A549 (cell line): ENCODE measurements around the gene DDX18. TPM values are rescaled to one million over a fixed set of nuclear protein-coding genes. Genes with fewer than 3 reads are reported as not detected.

Experiments
- ATAC-seq, 2 experiments: fragments of 200-7000 bp in 1 of 2; fragments of >200 bp in 1 of 2; cut with Nextera tagmentation in 1 of 2; cut with Tn5 transposase in 1 of 2; 3 replicates each; pipeline versions ENCODE4 v1.8.0 to v1.9.1; 2018 to 2020; ENCODE audit warnings: mild to moderate bottlenecking in 1 of 2, moderate library complexity in 1 of 2
- CTCF ChIA-PET: fragments of 300-600 bp; sonication (Branson Sonifier 250); formaldehyde crosslinking; extraction: SDS; loops from one replicate; lab custom pipeline; 2021; ENCODE audit warnings: antibody characterized with exemption, inconsistent platforms; lab: Yijun Ruan, JAX
- POLR2A ChIA-PET: fragments of 350-600 bp; formaldehyde crosslinking; extraction: SDS; loops from one replicate; lab custom pipeline; 2021; ENCODE audit warnings: antibody characterized with exemption, inconsistent platforms; lab: Yijun Ruan, JAX
- DNase-seq, 2 experiments: peaks; one replicate each; pipeline versions ENCODE4 v3.0.0 to v3.0.0-alpha.2; 2011 to 2016; ENCODE audit warnings: low read depth in 1 of 2, low spot score in 1 of 2
- FAIRE-seq: peaks from 2 replicates; lab custom pipeline; 2011; peaks lifted over from hg19 to GRCh38; lab: Jason Lieb, UNC
- H3K27ac ChIP-seq, 2 experiments: fragments of >200 bp; sonication (Bioruptor Twin); formaldehyde crosslinking; 3 replicates each; pipeline ENCODE4 v1.5.1; 2016 to 2017
- H3K4me1 ChIP-seq: fragments of >200 bp; sonication (Bioruptor Twin); formaldehyde crosslinking; 3 replicates; pipeline ENCODE4 v1.6.1; 2016
- H3K4me2 ChIP-seq: fragments of >200 bp; sonication (Bioruptor Twin); formaldehyde crosslinking; 3 replicates; pipeline ENCODE4 v1.6.1; 2016
- H3K4me3 ChIP-seq: fragments of >200 bp; sonication (Bioruptor Twin); formaldehyde crosslinking; 3 replicates; pipeline ENCODE4 v1.5.1; 2016
- H3K9me3 ChIP-seq: fragments of >200 bp; sonication (Bioruptor Twin); formaldehyde crosslinking; 3 replicates; pipeline ENCODE4 v1.6.1; 2016
- CEBPB ChIP-seq, 2 experiments: fragments of >200 bp in 1 of 2; sonication (Bioruptor Twin) in 1 of 2; formaldehyde crosslinking in 1 of 2; IDR thresholded peaks; 2 replicates each; pipeline ENCODE4 v1.6.1; 2012 to 2016
- EHF ChIP-seq: fragments of 250-450 bp; sonication (Bioruptor Pico); IDR thresholded peaks from 2 replicates; pipeline ENCODE4 v1.5.0; 2020; ENCODE audit warnings: mild to moderate bottlenecking
- EHMT2 ChIP-seq: fragments of 200-600 bp; sonication (generic); IDR thresholded peaks from 2 replicates; pipeline ENCODE4 v1.6.1; 2016; ENCODE audit warnings: antibody characterized with exemption, low read depth, mild to moderate bottlenecking, moderate library complexity
- FOSL2 ChIP-seq, 2 experiments: fragments of 450-650 bp in 1 of 2; fragments of >200 bp in 1 of 2; sonication (Bioruptor Twin) in 1 of 2; formaldehyde crosslinking; IDR thresholded peaks; 2 replicates each; pipeline versions ENCODE4 v1.5.0 to v1.6.1; 2016 to 2020; ENCODE audit warnings: mild to moderate bottlenecking in 1 of 2, moderate library complexity in 1 of 2
- FOXS1 ChIP-seq: fragments of 250-450 bp; sonication (Bioruptor Pico); IDR thresholded peaks from 2 replicates; pipeline ENCODE4 v1.5.0; 2020; ENCODE audit warnings: mild to moderate bottlenecking, moderate library complexity
- GATA3 ChIP-seq: IDR thresholded peaks from 2 replicates; pipeline ENCODE4 v1.6.1; 2012; ENCODE audit warnings: borderline replicate concordance
- HDAC2 ChIP-seq: fragments of 200-600 bp; sonication (generic); IDR thresholded peaks from 2 replicates; pipeline ENCODE4 v1.6.1; 2016
- HMGXB4 ChIP-seq: fragments of 250-450 bp; sonication (Bioruptor Pico); IDR thresholded peaks from 2 replicates; pipeline ENCODE4 v1.5.0; 2021; ENCODE audit warnings: mild to moderate bottlenecking, moderate library complexity, borderline replicate concordance
- HOXA7 ChIP-seq: fragments of 250-450 bp; sonication (Bioruptor Pico); IDR thresholded peaks from 2 replicates; pipeline ENCODE4 v1.5.0; 2020; ENCODE audit warnings: mild to moderate bottlenecking, moderate library complexity
- HOXB13 ChIP-seq: fragments of 250-450 bp; sonication (Bioruptor Pico); IDR thresholded peaks from 2 replicates; pipeline ENCODE4 v1.5.0; 2020; ENCODE audit warnings: low read depth, mild to moderate bottlenecking, moderate library complexity
- JUN ChIP-seq, 2 experiments: fragments of >200 bp; sonication (Bioruptor Twin); formaldehyde crosslinking; IDR thresholded peaks; 2 replicates in 1 of 2; 3 replicates in 1 of 2; pipeline ENCODE4 v1.6.1; 2016 to 2017
- JUNB ChIP-seq: fragments of >200 bp; sonication (Bioruptor Twin); formaldehyde crosslinking; IDR thresholded peaks from 2 replicates; pipeline ENCODE4 v1.6.1; 2016
- KDM1A ChIP-seq: fragments of 200-600 bp; sonication (generic); IDR thresholded peaks from 2 replicates; pipeline ENCODE4 v1.6.1; 2016; ENCODE audit warnings: low read depth, mild to moderate bottlenecking
- MAFK ChIP-seq: fragments of 450-650 bp; IDR thresholded peaks from 2 replicates; pipeline ENCODE4 v1.6.1; 2014; ENCODE audit not compliant: partially characterized antibody
- MAX ChIP-seq: IDR thresholded peaks from 2 replicates; pipeline ENCODE4 v1.6.1; 2012
- MYC ChIP-seq: IDR thresholded peaks from 2 replicates; pipeline ENCODE4 v1.6.1; 2012; ENCODE audit warnings: mild to moderate bottlenecking, inconsistent platforms, low read length, improper control_type of control experiment, borderline replicate concordance
- POLR2A ChIP-seq: IDR thresholded peaks from 2 replicates; pipeline ENCODE4 v1.6.1; 2012; ENCODE audit warnings: mild to moderate bottlenecking, low read length
- POLR2AphosphoS2 ChIP-seq: conservative IDR thresholded peaks from 2 replicates; pipeline ENCODE4 v1.6.1; 2012; ENCODE audit warnings: low read length, improper control_type of control experiment, inconsistent platforms
- SREBF2 ChIP-seq: fragments of 450-650 bp; IDR thresholded peaks from 2 replicates; pipeline ENCODE4 v1.6.1; 2014; ENCODE audit warnings: mild to moderate bottlenecking, moderate library complexity
- USF2 ChIP-seq: fragments of 450-650 bp; IDR thresholded peaks from 2 replicates; pipeline ENCODE4 v1.6.1; 2014; ENCODE audit warnings: antibody characterized with exemption
- WGBS: methylation state at CpG from one replicate; pipeline ENCODE4 v1.1.6; 2017; ENCODE audit errors: missing lambda C conversion rate; 5-methylcytosine and 5-hydroxymethylcytosine counted together
- polyA plus RNA-seq, 4 experiments: library from polyadenylated mRNA; depleted of rRNA in 3 of 4; stranded (reverse); fragments of >200 nt; fragmentation: RNase III in 1 of 4; extraction: RNeasy Plus Mini Kit Qiagen cat#74134 plus additional on column Dnase treatment in 1 of 4; gene quantifications; 2 replicates in 3 of 4; 3 replicates in 1 of 4; pipeline ENCODE4 v1.2.3, GENCODE V29; 2011 to 2017
- TF ChIP-seq, protein P1 (sequence below): fragments of >200 bp; sonication (Bioruptor Twin); formaldehyde crosslinking; IDR thresholded peaks from 3 replicates; pipeline ENCODE4 v1.6.1; 2016
- TF ChIP-seq, protein P2 (sequence below): IDR thresholded peaks from 2 replicates; pipeline ENCODE4 v1.6.1; 2012; ENCODE audit warnings: low read depth, borderline replicate concordance
- TF ChIP-seq, protein P3 (sequence below): fragments of >200 bp; sonication (Bioruptor Twin); formaldehyde crosslinking; IDR thresholded peaks from 2 replicates; pipeline ENCODE4 v1.6.1; 2016

Gene DDX18
- polyA plus RNA-seq, 2 of the 4 experiments (the other 2 are of a cell fraction), result 66.6 to 115 TPM

- Histone ChIP-seq H3K27ac (peak overlapping the region; percentile 61 to 86), H3K4me3 (no peak overlapping the region), H3K4me1 (peaks cover 22% of the 10 kb centered on the region), H3K4me2 (peak overlapping the region; percentile 58), H3K9me3 (no peaks in the 10 kb centered on the region)
- TF ChIP-seq SREBF2 (no peak), HOXA7 (CRISPR knock-in tag) (no peak), GATA3 (peak; percentile 62; the same call in 1 of the 2 replicates), JUNB (peak; percentile 69), EHF (CRISPR knock-in tag) (no peak), FOSL2 (IDR thresholded peaks at IDR 0.05) (no peak), FOSL2 (CRISPR knock-in tag; IDR thresholded peaks at IDR 0.05) (peak; percentile 75), JUN (IDR thresholded peaks at IDR 0.05) (peak in 1 of 2 experiments; percentile 14; a peak in 1 of 5 replicates), USF2 (no peak), FOXS1 (CRISPR knock-in tag) (peak; percentile 32; the same call in 1 of the 2 replicates), MAX (peak; percentile 88), MAFK (peak; percentile 85), KDM1A (no peak), CEBPB (IDR thresholded peaks at IDR 0.05) (peak in 1 of 2 experiments; percentile 64; a peak in 2 of 4 replicates)
- TF ChIP-seq, protein P1, sequence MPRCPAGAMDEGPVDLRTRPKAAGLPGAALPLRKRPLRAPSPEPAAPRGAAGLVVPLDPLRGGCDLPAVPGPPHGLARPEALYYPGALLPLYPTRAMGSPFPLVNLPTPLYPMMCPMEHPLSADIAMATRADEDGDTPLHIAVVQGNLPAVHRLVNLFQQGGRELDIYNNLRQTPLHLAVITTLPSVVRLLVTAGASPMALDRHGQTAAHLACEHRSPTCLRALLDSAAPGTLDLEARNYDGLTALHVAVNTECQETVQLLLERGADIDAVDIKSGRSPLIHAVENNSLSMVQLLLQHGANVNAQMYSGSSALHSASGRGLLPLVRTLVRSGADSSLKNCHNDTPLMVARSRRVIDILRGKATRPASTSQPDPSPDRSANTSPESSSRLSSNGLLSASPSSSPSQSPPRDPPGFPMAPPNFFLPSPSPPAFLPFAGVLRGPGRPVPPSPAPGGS, result no peak
- TF ChIP-seq, protein P2, sequence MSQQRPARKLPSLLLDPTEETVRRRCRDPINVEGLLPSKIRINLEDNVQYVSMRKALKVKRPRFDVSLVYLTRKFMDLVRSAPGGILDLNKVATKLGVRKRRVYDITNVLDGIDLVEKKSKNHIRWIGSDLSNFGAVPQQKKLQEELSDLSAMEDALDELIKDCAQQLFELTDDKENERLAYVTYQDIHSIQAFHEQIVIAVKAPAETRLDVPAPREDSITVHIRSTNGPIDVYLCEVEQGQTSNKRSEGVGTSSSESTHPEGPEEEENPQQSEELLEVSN, result peak; percentile 45; the same call in 1 of the 2 replicates
- FAIRE-seq, result no peak
- WGBS, result 6% methylated on average over 4 of the region's 4 CpGs
- DNase-seq, result peak; percentile 46 to 90
- peak; percentile 95 to 98 for ATAC-seq
- CTCF ChIA-PET, result interaction anchor here (0.6 to 1.6 kb wide), 5 partner anchors 10 to 227 kb away, joined by 3 to 7 read pairs (median 4); partner anchors contain the start of gene DDX18
- POLR2A ChIA-PET, result no interaction called here
Measured at GRCh38 chr2:117856415-117857210, 42.1 kb downstream of the DDX18 start.

GRCh38 chr2:117858336-117858735, 43.8 kb downstream of the DDX18 start:
- TF ChIP-seq HMGXB4, result no peak
- TF ChIP-seq, protein P3, sequence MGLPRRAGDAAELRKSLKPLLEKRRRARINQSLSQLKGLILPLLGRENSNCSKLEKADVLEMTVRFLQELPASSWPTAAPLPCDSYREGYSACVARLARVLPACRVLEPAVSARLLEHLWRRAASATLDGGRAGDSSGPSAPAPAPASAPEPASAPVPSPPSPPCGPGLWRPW, result no peak
- TF ChIP-seq MYC, result no peak
- TF ChIP-seq EHMT2, result no peak
- no peak for TF ChIP-seq POLR2A
- TF ChIP-seq HOXB13 (CRISPR knock-in tag), result no peak
- no peak for TF ChIP-seq POLR2AphosphoS2
- no peak for TF ChIP-seq HDAC2
- no peak overlapping the region for H3K4me3 ChIP-seq
- no peaks in the 10 kb centered on the region; the same call in 2 of the 3 replicates for H3K9me3 ChIP-seq
- FAIRE-seq (no peak), DNase-seq (no peak), ATAC-seq (no peak)
- POLR2A ChIA-PET, result no interaction called here
- no peak overlapping the region for H3K4me2 ChIP-seq
- CTCF ChIA-PET, result no interaction called here
- peaks cover 22% of the 10 kb centered on the region for H3K4me1 ChIP-seq
- WGBS, result 86% methylated on average over 15 of the region's 17 CpGs
- H3K27ac ChIP-seq, result peak overlapping the region in 1 of 2 experiments; percentile 12; a peak in 1 of 6 replicates
